Ovary (tissue), 3 donors: Measurements from ENCODE around the gene CCL4L2.

Experiments
- EP300 ChIP-seq: sonication (generic); formaldehyde crosslinking; IDR thresholded peaks from one replicate; pipeline ENCODE4 v1.6.1; 2017; ENCODE audit warnings: antibody characterized with exemption
- POLR2A ChIP-seq: fragments of 450-650 bp; IDR thresholded peaks from one replicate; pipeline ENCODE4 v1.6.1; 2017; ENCODE audit warnings: antibody characterized with exemption, mild to moderate bottlenecking, moderate library complexity
- TF ChIP-seq, protein P1 (sequence below), 3 donors: fragments of 450-650 bp in 2 of 3; fragments of 200-600 bp in 1 of 3; IDR thresholded peaks; one replicate each; pipeline versions ENCODE4 v1.5.1 to v1.8.0; 2016 to 2022; ENCODE audit warnings: antibody characterized with exemption in 3 of 3, mild to moderate bottlenecking in 1 of 3
- donor health status: DM: no; HTN: no; CAD: no.

DNA sequence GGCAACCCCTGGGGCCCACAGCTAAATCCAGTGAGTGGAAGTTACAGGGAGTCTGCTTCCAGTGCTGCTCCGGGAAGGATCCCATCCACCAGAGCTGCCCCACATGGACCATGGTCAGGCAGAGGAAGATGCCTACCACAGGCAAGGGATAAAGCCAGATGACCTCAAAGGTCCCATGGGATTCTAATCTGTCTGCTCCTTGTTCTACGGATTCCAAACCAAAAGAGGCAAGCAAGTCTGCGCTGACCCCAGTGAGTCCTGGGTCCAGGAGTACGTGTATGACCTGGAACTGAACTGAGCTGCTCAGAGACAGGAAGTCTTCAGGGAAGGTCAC is 1.4 kb downstream of the CCL4L2 start:
- TF ChIP-seq, protein P1, sequence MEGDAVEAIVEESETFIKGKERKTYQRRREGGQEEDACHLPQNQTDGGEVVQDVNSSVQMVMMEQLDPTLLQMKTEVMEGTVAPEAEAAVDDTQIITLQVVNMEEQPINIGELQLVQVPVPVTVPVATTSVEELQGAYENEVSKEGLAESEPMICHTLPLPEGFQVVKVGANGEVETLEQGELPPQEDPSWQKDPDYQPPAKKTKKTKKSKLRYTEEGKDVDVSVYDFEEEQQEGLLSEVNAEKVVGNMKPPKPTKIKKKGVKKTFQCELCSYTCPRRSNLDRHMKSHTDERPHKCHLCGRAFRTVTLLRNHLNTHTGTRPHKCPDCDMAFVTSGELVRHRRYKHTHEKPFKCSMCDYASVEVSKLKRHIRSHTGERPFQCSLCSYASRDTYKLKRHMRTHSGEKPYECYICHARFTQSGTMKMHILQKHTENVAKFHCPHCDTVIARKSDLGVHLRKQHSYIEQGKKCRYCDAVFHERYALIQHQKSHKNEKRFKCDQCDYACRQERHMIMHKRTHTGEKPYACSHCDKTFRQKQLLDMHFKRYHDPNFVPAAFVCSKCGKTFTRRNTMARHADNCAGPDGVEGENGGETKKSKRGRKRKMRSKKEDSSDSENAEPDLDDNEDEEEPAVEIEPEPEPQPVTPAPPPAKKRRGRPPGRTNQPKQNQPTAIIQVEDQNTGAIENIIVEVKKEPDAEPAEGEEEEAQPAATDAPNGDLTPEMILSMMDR (IDR thresholded peaks at IDR 0.05): no peak
- TF ChIP-seq POLR2A (no peak), EP300 (no peak)
